ENCODE results near the gene TAS1R3. TPM values are rescaled to one million over a fixed set of nuclear protein-coding genes. Genes with fewer than 3 reads are reported as not detected.

TAS1R3 gene
- total RNA-seq, 1 experiment from 2014 or later, result 0.22 TPM

DNA sequence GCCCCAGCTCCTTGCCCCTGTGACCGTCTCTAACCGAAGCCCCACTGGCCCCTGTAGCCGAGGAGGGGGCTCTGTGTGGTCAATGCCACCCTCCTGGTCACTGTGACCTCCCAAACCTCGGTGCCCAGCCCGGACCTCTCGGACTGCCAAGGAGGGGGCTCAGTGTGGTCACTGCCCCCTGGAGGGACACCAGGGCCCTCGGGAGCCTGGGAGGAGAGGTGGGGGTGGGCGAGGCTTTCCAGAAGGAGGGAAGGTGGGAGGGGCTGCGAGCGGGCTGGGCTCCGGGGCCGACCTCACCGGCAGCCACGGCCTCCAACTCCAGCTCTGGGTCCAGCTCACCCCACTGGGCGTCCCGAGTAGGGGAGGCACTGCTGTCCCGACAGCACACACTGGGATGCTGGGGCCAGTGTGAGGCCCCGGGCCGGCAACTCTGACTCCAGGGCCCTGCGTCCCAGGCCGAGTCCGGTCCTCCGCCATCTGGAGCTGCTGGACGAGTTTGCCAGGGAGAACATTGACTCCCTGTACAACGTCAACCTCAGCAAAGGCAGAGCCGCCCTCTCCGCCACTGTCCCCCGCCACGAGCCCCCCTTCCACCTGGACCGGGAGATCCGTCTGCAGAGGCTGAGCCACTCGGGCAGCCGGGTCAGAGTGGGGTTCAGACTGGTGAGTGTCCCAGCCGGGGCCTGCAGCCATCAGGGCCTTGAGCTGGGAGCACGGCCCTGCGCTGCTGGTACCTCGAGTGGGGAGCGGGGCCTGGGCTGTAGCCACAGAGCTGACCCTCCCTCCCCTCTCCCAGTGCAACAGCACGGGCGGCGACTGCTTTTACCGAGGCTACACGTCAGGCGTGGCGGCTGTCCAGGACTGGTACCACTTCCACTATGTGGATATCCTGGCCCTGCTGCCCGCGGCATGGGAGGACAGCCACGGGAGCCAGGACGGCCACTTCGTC, 44.5 kb upstream of the TAS1R3 start:
- H3K4me3 Mint-ChIP-seq, result no peak overlapping the region
- TF ChIP-seq, protein P1, sequence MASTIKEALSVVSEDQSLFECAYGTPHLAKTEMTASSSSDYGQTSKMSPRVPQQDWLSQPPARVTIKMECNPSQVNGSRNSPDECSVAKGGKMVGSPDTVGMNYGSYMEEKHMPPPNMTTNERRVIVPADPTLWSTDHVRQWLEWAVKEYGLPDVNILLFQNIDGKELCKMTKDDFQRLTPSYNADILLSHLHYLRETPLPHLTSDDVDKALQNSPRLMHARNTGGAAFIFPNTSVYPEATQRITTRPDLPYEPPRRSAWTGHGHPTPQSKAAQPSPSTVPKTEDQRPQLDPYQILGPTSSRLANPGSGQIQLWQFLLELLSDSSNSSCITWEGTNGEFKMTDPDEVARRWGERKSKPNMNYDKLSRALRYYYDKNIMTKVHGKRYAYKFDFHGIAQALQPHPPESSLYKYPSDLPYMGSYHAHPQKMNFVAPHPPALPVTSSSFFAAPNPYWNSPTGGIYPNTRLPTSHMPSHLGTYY (CRISPR knock-in tag; IDR thresholded peaks at IDR 0.05), result no peak
- no peak for TF ChIP-seq SMAD4 (CRISPR knock-in tag; IDR thresholded peaks at IDR 0.05)
- TF ChIP-seq TP53 (CRISPR knock-in tag; IDR thresholded peaks at IDR 0.05), result no peak
- TF ChIP-seq, protein P2, sequence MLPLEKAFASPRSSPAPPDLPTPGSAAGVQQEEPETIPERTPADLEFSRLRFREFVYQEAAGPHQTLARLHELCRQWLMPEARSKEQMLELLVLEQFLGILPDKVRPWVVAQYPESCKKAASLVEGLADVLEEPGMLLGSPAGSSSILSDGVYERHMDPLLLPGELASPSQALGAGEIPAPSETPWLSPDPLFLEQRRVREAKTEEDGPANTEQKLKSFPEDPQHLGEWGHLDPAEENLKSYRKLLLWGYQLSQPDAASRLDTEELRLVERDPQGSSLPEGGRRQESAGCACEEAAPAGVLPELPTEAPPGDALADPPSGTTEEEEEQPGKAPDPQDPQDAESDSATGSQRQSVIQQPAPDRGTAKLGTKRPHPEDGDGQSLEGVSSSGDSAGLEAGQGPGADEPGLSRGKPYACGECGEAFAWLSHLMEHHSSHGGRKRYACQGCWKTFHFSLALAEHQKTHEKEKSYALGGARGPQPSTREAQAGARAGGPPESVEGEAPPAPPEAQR (CRISPR knock-in tag; IDR thresholded peaks at IDR 0.05), result no peak
- TF ChIP-seq ZNF121 (CRISPR knock-in tag; IDR thresholded peaks at IDR 0.05), result no peak
- no peak for TF ChIP-seq FOXJ3 (CRISPR knock-in tag; IDR thresholded peaks at IDR 0.05; ENCODE audit: borderline replicate concordance)
- no peak for TF ChIP-seq SP1 (CRISPR knock-in tag; conservative IDR thresholded peaks at IDR 0.05)
- TF ChIP-seq, protein P3, sequence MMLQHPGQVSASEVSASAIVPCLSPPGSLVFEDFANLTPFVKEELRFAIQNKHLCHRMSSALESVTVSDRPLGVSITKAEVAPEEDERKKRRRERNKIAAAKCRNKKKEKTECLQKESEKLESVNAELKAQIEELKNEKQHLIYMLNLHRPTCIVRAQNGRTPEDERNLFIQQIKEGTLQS (CRISPR knock-in tag; conservative IDR thresholded peaks at IDR 0.05), result no peak
- TF ChIP-seq, protein P4, sequence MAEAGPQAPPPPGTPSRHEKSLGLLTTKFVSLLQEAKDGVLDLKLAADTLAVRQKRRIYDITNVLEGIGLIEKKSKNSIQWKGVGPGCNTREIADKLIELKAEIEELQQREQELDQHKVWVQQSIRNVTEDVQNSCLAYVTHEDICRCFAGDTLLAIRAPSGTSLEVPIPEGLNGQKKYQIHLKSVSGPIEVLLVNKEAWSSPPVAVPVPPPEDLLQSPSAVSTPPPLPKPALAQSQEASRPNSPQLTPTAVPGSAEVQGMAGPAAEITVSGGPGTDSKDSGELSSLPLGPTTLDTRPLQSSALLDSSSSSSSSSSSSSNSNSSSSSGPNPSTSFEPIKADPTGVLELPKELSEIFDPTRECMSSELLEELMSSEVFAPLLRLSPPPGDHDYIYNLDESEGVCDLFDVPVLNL (CRISPR knock-in tag; IDR thresholded peaks at IDR 0.05; ENCODE audit: borderline replicate concordance, low read depth), result no peak
- no peak for TF ChIP-seq KAT7 (CRISPR knock-in tag; IDR thresholded peaks at IDR 0.05; ENCODE audit: borderline replicate concordance)
- TF ChIP-seq, protein P5, sequence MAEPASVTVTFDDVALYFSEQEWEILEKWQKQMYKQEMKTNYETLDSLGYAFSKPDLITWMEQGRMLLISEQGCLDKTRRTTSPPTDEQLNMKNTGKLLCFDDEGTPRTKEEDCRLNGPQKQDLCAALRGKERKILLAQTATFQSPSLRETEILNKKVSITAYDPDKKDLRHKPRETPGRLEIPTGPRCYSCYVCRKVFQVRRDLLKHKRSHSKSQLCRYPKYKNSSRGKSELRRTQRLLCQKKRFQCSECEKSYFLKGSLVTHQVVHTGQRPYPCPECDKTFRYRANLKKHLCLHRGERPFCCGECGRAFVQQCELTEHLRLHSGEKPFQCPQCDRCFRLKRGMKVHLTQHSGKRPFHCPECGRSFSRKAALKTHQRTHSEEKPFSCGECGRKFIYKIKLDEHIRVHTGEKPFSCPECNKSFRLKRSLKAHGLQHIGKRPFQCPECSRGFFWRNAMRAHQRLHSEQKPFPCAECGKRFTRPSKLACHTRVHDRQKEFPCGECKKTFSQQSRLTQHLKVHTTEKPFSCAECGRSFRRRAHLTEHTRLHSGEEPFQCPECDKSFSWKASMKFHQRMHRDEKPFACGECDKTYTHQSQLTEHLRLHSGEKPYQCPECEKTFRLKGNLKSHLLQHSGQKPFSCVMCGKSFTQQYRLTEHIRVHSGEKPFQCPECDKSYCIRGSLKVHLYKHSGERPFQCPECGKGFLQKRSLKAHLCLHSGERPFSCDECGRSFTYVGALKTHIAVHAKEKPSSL (CRISPR knock-in tag; conservative IDR thresholded peaks at IDR 0.05), result no peak
- no peak for TF ChIP-seq JUN (CRISPR knock-in tag; IDR thresholded peaks at IDR 0.05)
- TF ChIP-seq RELA (CRISPR knock-in tag; IDR thresholded peaks at IDR 0.05; ENCODE audit: borderline replicate concordance), result no peak
- no peak for TF ChIP-seq PRRX2 (CRISPR knock-in tag; IDR thresholded peaks at IDR 0.05)
- no peak for TF ChIP-seq NR3C1 (CRISPR knock-in tag; conservative IDR thresholded peaks at IDR 0.05; ENCODE audit: low read depth)
- no peak for TF ChIP-seq ATF1 (CRISPR knock-in tag; IDR thresholded peaks at IDR 0.05)
- TF ChIP-seq NFE2L1 (CRISPR knock-in tag; IDR thresholded peaks at IDR 0.05), result no peak
- TF ChIP-seq, protein P6, sequence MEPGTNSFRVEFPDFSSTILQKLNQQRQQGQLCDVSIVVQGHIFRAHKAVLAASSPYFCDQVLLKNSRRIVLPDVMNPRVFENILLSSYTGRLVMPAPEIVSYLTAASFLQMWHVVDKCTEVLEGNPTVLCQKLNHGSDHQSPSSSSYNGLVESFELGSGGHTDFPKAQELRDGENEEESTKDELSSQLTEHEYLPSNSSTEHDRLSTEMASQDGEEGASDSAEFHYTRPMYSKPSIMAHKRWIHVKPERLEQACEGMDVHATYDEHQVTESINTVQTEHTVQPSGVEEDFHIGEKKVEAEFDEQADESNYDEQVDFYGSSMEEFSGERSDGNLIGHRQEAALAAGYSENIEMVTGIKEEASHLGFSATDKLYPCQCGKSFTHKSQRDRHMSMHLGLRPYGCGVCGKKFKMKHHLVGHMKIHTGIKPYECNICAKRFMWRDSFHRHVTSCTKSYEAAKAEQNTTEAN (CRISPR knock-in tag; IDR thresholded peaks at IDR 0.05), result no peak
- TF ChIP-seq, protein P7, sequence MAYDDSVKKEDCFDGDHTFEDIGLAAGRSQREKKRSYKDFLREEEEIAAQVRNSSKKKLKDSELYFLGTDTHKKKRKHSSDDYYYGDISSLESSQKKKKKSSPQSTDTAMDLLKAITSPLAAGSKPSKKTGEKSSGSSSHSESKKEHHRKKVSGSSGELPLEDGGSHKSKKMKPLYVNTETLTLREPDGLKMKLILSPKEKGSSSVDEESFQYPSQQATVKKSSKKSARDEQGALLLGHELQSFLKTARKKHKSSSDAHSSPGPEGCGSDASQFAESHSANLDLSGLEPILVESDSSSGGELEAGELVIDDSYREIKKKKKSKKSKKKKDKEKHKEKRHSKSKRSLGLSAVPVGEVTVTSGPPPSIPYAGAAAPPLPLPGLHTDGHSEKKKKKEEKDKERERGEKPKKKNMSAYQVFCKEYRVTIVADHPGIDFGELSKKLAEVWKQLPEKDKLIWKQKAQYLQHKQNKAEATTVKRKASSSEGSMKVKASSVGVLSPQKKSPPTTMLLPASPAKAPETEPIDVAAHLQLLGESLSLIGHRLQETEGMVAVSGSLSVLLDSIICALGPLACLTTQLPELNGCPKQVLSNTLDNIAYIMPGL (CRISPR knock-in tag; IDR thresholded peaks at IDR 0.05), result no peak
- TF ChIP-seq, protein P8, sequence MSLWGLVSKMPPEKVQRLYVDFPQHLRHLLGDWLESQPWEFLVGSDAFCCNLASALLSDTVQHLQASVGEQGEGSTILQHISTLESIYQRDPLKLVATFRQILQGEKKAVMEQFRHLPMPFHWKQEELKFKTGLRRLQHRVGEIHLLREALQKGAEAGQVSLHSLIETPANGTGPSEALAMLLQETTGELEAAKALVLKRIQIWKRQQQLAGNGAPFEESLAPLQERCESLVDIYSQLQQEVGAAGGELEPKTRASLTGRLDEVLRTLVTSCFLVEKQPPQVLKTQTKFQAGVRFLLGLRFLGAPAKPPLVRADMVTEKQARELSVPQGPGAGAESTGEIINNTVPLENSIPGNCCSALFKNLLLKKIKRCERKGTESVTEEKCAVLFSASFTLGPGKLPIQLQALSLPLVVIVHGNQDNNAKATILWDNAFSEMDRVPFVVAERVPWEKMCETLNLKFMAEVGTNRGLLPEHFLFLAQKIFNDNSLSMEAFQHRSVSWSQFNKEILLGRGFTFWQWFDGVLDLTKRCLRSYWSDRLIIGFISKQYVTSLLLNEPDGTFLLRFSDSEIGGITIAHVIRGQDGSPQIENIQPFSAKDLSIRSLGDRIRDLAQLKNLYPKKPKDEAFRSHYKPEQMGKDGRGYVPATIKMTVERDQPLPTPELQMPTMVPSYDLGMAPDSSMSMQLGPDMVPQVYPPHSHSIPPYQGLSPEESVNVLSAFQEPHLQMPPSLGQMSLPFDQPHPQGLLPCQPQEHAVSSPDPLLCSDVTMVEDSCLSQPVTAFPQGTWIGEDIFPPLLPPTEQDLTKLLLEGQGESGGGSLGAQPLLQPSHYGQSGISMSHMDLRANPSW (CRISPR knock-in tag; conservative IDR thresholded peaks at IDR 0.05; ENCODE audit: low read depth), result no peak
- DNase-seq (ENCODE audit: low spot score), result peak; percentile 13

More for the DNA sequence above, 44.5 kb upstream of the TAS1R3 start:
- no peak overlapping the region for H3K27ac Mint-ChIP-seq
- ATAC-seq, result no peak
- POLR2A ChIA-PET, result no interaction called here
- H3K4me1 Mint-ChIP-seq, result no peaks in the 10 kb centered on the region
- H3K36me3 Mint-ChIP-seq, result no peaks in the 10 kb centered on the region
- CTCF ChIA-PET, result interaction anchor here (1.8 kb wide), 1 partner anchor 40 kb away, joined by 8 read pairs; the partner anchor contains the start of gene C1QTNF12
- H3K27me3 Mint-ChIP-seq (ENCODE audit: low read depth), result no peaks in the 10 kb centered on the region
- H3K9me3 Mint-ChIP-seq, result no peaks in the 10 kb centered on the region

All from WTC11 (cell line).